SK-N-SH treated with all-trans-retinoic acid at 6 μM for 48 hours (cell line): ENCODE results near the gene CNIH2.

Source experiments
- ATAC-seq: fragments of 200-7000 bp; cut with Tn5 transposase; 3 replicates; pipeline ENCODE4 v1.9.1; 2020; ENCODE audit warnings: mild to moderate bottlenecking, moderate library complexity
- ARNTL ChIP-seq: fragments of 450-650 bp; formaldehyde crosslinking; IDR thresholded peaks from 2 replicates; pipeline ENCODE4 v1.5.0; 2020; ENCODE audit warnings: low read depth, mild to moderate bottlenecking, moderate library complexity, borderline replicate concordance
- BACH2 ChIP-seq: fragments of 250-450 bp; sonication (Bioruptor Pico); IDR thresholded peaks from 2 replicates; pipeline ENCODE4 v1.9.0; 2021; ENCODE audit warnings: mild to moderate bottlenecking, borderline replicate concordance
- CSDC2 ChIP-seq: fragments of 250-450 bp; sonication (Bioruptor Pico); IDR thresholded peaks from 2 replicates; pipeline ENCODE4 v1.5.0; 2020; ENCODE audit warnings: mild to moderate bottlenecking, moderate library complexity
- ESRRG ChIP-seq: fragments of 250-450 bp; sonication (Bioruptor Pico); IDR thresholded peaks from 2 replicates; pipeline ENCODE4 v1.6.1; 2021; ENCODE audit warnings: mild to moderate bottlenecking
- GLIS3 ChIP-seq: fragments of 250-450 bp; sonication (Bioruptor Pico); IDR thresholded peaks from 2 replicates; pipeline ENCODE4 v1.5.0; 2020; ENCODE audit warnings: mild to moderate bottlenecking, moderate library complexity
- ISL1 ChIP-seq: fragments of 250-450 bp; sonication (Bioruptor Pico); IDR thresholded peaks from 2 replicates; pipeline ENCODE4 v2.1.2; 2022; ENCODE audit warnings: mild to moderate bottlenecking, moderate library complexity
- OSR1 ChIP-seq: fragments of 250-450 bp; sonication (Bioruptor Pico); IDR thresholded peaks from 2 replicates; pipeline ENCODE4 v1.8.0; 2022; ENCODE audit warnings: moderate library complexity, mild to moderate bottlenecking, inconsistent platforms
- PPARA ChIP-seq: fragments of 250-450 bp; sonication (Bioruptor Pico); IDR thresholded peaks from 2 replicates; pipeline ENCODE4 v1.5.0; 2020; ENCODE audit warnings: mild to moderate bottlenecking, borderline replicate concordance
- RARB ChIP-seq: fragments of 250-450 bp; sonication (Bioruptor Pico); IDR thresholded peaks from 2 replicates; pipeline ENCODE4 v1.8.0; 2021; ENCODE audit warnings: mild to moderate bottlenecking, moderate library complexity
- SNAI2 ChIP-seq: fragments of 250-450 bp; sonication (Bioruptor Pico); IDR thresholded peaks from 2 replicates; pipeline ENCODE4 v1.5.0; 2020; ENCODE audit warnings: mild to moderate bottlenecking, moderate library complexity
- TCF4 ChIP-seq: fragments of 250-450 bp; sonication (Bioruptor Pico); IDR thresholded peaks from 2 replicates; pipeline ENCODE4 v1.8.0; 2021; ENCODE audit warnings: mild to moderate bottlenecking, moderate library complexity, borderline replicate concordance
- TOX ChIP-seq: fragments of 250-450 bp; sonication (Bioruptor Pico); IDR thresholded peaks from 2 replicates; pipeline ENCODE4 v1.8.0; 2021; ENCODE audit warnings: mild to moderate bottlenecking, moderate library complexity, borderline replicate concordance
- ZC3H10 ChIP-seq: fragments of 250-450 bp; sonication (Bioruptor Pico); IDR thresholded peaks from 2 replicates; pipeline ENCODE4 v1.5.1; 2021; ENCODE audit warnings: mild to moderate bottlenecking, moderate library complexity
- ZFP3 ChIP-seq: fragments of 250-450 bp; sonication (Bioruptor Pico); IDR thresholded peaks from 2 replicates; pipeline ENCODE4 v1.5.0; 2020; ENCODE audit warnings: mild to moderate bottlenecking, moderate library complexity
- ZFP30 ChIP-seq: fragments of 450-650 bp; formaldehyde crosslinking; IDR thresholded peaks from 2 replicates; pipeline ENCODE4 v1.5.0; 2022; ENCODE audit warnings: mild to moderate bottlenecking, moderate library complexity
- ZNF565 ChIP-seq: fragments of 450-650 bp; formaldehyde crosslinking; conservative IDR thresholded peaks from 2 replicates; pipeline ENCODE4 v1.5.0; 2020; ENCODE audit warnings: low read depth, mild to moderate bottlenecking, moderate library complexity
- ZNF70 ChIP-seq: fragments of 450-650 bp; formaldehyde crosslinking; IDR thresholded peaks from 2 replicates; pipeline ENCODE4 v1.5.0; 2020; ENCODE audit warnings: mild to moderate bottlenecking, moderate library complexity
- ZNF8 ChIP-seq: fragments of 450-650 bp; formaldehyde crosslinking; IDR thresholded peaks from 2 replicates; pipeline ENCODE4 v1.5.0; 2020; ENCODE audit warnings: mild to moderate bottlenecking, moderate library complexity
- TF ChIP-seq, protein P1 (sequence below): fragments of 250-450 bp; sonication (Bioruptor Pico); IDR thresholded peaks from 2 replicates; pipeline ENCODE4 v1.5.1; 2020; ENCODE audit warnings: low read depth, mild to moderate bottlenecking, moderate library complexity
- TF ChIP-seq, protein P2 (sequence below): fragments of 250-450 bp; sonication (Bioruptor Pico); IDR thresholded peaks from 2 replicates; pipeline ENCODE4 v1.5.0; 2020; ENCODE audit warnings: mild to moderate bottlenecking, moderate library complexity
- TF ChIP-seq, protein P3 (sequence below): fragments of 250-450 bp; sonication (Bioruptor Pico); IDR thresholded peaks from 2 replicates; pipeline ENCODE4 v1.8.0; 2021; ENCODE audit warnings: low read depth, mild to moderate bottlenecking, moderate library complexity, borderline replicate concordance
- TF ChIP-seq, protein P4 (sequence below): fragments of 250-450 bp; sonication (Bioruptor Pico); IDR thresholded peaks from 2 replicates; pipeline ENCODE4 v1.8.0; 2020; ENCODE audit warnings: mild to moderate bottlenecking, moderate library complexity, borderline replicate concordance
- TF ChIP-seq, protein P5 (sequence below): fragments of 250-450 bp; sonication (Bioruptor Pico); IDR thresholded peaks from 2 replicates; pipeline ENCODE4 v1.5.1; 2021; ENCODE audit warnings: mild to moderate bottlenecking, moderate library complexity

Gene CNIH2

DNA sequence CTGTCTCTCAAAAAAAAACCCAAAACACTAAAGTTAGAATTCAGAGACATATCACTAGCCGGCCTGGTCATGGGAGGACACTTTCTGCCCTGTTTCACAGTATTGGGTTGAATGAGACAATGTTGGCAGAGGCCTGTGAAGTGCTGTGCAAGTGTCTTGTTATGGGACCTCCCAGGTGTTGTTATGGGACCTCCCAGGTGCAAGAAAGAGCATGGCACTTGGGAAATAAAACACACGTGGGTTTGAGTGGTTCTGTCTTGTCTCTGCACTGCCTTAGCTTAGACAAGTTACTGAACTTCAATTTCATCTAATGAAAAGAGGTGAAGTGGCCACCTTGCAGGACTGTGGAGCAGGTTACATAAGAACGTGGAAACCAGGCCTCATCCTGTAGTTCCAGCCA is 38.5 kb upstream of the CNIH2 start:
- ATAC-seq = no peak
- TF ChIP-seq OSR1 (CRISPR knock-in tag) (no peak), ZFP30 (CRISPR knock-in tag) (no peak), PPARA (no peak), ISL1 (CRISPR knock-in tag) (no peak), ZNF565 (CRISPR knock-in tag) (no peak), CSDC2 (CRISPR knock-in tag) (no peak), SNAI2 (CRISPR knock-in tag) (no peak), TOX (no peak), ZNF8 (CRISPR knock-in tag) (no peak), RARB (CRISPR knock-in tag) (no peak), ARNTL (CRISPR knock-in tag) (no peak), ZFP3 (no peak), ZC3H10 (no peak), ESRRG (no peak), BACH2 (no peak)
- TF ChIP-seq, protein P1, sequence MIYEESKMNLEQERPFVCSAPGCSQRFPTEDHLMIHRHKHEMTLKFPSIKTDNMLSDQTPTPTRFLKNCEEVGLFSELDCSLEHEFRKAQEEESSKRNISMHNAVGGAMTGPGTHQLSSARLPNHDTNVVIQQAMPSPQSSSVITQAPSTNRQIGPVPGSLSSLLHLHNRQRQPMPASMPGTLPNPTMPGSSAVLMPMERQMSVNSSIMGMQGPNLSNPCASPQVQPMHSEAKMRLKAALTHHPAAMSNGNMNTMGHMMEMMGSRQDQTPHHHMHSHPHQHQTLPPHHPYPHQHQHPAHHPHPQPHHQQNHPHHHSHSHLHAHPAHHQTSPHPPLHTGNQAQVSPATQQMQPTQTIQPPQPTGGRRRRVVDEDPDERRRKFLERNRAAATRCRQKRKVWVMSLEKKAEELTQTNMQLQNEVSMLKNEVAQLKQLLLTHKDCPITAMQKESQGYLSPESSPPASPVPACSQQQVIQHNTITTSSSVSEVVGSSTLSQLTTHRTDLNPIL (CRISPR knock-in tag) = no peak
- TF ChIP-seq, protein P2, sequence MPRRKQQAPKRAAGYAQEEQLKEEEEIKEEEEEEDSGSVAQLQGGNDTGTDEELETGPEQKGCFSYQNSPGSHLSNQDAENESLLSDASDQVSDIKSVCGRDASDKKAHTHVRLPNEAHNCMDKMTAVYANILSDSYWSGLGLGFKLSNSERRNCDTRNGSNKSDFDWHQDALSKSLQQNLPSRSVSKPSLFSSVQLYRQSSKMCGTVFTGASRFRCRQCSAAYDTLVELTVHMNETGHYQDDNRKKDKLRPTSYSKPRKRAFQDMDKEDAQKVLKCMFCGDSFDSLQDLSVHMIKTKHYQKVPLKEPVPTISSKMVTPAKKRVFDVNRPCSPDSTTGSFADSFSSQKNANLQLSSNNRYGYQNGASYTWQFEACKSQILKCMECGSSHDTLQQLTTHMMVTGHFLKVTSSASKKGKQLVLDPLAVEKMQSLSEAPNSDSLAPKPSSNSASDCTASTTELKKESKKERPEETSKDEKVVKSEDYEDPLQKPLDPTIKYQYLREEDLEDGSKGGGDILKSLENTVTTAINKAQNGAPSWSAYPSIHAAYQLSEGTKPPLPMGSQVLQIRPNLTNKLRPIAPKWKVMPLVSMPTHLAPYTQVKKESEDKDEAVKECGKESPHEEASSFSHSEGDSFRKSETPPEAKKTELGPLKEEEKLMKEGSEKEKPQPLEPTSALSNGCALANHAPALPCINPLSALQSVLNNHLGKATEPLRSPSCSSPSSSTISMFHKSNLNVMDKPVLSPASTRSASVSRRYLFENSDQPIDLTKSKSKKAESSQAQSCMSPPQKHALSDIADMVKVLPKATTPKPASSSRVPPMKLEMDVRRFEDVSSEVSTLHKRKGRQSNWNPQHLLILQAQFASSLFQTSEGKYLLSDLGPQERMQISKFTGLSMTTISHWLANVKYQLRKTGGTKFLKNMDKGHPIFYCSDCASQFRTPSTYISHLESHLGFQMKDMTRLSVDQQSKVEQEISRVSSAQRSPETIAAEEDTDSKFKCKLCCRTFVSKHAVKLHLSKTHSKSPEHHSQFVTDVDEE (CRISPR knock-in tag) = no peak
- TF ChIP-seq, protein P3, sequence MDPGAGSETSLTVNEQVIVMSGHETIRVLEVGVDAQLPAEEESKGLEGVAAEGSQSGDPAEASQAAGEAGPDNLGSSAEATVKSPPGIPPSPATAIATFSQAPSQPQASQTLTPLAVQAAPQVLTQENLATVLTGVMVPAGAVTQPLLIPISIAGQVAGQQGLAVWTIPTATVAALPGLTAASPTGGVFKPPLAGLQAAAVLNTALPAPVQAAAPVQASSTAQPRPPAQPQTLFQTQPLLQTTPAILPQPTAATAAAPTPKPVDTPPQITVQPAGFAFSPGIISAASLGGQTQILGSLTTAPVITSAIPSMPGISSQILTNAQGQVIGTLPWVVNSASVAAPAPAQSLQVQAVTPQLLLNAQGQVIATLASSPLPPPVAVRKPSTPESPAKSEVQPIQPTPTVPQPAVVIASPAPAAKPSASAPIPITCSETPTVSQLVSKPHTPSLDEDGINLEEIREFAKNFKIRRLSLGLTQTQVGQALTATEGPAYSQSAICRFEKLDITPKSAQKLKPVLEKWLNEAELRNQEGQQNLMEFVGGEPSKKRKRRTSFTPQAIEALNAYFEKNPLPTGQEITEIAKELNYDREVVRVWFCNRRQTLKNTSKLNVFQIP (CRISPR knock-in tag) = no peak
- TF ChIP-seq, protein P4, sequence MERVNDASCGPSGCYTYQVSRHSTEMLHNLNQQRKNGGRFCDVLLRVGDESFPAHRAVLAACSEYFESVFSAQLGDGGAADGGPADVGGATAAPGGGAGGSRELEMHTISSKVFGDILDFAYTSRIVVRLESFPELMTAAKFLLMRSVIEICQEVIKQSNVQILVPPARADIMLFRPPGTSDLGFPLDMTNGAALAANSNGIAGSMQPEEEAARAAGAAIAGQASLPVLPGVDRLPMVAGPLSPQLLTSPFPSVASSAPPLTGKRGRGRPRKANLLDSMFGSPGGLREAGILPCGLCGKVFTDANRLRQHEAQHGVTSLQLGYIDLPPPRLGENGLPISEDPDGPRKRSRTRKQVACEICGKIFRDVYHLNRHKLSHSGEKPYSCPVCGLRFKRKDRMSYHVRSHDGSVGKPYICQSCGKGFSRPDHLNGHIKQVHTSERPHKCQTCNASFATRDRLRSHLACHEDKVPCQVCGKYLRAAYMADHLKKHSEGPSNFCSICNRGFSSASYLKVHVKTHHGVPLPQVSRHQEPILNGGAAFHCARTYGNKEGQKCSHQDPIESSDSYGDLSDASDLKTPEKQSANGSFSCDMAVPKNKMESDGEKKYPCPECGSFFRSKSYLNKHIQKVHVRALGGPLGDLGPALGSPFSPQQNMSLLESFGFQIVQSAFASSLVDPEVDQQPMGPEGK (CRISPR knock-in tag) = no peak
- TF ChIP-seq, protein P5, sequence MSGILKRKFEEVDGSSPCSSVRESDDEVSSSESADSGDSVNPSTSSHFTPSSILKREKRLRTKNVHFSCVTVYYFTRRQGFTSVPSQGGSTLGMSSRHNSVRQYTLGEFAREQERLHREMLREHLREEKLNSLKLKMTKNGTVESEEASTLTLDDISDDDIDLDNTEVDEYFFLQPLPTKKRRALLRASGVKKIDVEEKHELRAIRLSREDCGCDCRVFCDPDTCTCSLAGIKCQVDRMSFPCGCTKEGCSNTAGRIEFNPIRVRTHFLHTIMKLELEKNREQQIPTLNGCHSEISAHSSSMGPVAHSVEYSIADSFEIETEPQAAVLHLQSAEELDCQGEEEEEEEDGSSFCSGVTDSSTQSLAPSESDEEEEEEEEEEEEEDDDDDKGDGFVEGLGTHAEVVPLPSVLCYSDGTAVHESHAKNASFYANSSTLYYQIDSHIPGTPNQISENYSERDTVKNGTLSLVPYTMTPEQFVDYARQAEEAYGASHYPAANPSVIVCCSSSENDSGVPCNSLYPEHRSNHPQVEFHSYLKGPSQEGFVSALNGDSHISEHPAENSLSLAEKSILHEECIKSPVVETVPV (CRISPR knock-in tag) = no peak

DNA sequence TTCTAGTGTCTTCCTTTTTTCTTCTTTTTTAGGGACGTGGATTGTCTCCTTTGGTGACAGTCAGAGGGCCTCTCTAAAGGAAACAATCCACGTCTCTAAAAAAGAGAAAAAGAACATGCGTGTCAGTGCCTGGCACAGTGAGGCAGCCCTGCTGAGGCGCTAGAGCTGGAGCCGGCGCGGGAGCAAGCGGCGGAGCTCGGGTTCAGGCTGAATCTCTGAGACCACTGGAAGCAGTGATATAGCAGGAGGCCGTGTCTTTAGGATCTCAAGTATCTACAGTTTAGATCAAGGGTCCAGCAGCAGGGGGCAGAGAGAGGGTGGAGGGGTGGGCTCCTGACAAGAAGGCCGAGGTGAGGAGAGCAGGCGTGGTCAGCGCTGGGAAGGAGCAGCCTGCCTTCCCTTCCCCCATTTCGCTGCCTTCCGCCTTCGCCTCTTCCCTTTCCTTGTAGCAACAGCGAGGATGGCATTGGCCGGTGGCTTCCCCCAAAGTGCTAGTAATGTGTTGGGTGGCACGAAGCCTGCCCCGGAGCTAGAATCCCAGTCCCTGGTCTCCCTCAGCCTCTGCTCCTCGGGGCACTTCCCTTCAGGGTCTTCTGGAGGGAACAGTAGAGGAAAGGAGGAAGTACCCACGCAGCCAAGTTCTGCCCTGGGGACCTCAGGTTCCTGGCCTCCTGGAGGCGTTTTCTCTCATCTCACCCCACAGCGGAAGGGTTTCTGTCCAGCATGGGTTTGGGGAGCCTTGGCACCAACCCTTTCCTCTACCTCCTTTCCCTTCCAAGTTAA is 37.8 kb upstream of the CNIH2 start:
- TF ChIP-seq, protein P2 (CRISPR knock-in tag) = no peak
- TF ChIP-seq CSDC2 (CRISPR knock-in tag) (no peak), ZFP3 (no peak), ISL1 (CRISPR knock-in tag) (no peak), TCF4 (CRISPR knock-in tag) (no peak), ZC3H10 (no peak), OSR1 (CRISPR knock-in tag) (no peak), SNAI2 (CRISPR knock-in tag) (no peak), GLIS3 (CRISPR knock-in tag) (no peak), TOX (no peak), PPARA (no peak), ZNF70 (CRISPR knock-in tag) (no peak), RARB (CRISPR knock-in tag) (no peak), ESRRG (no peak), ARNTL (CRISPR knock-in tag) (no peak), BACH2 (no peak), ZNF565 (CRISPR knock-in tag) (no peak), ZFP30 (CRISPR knock-in tag) (no peak)
- TF ChIP-seq, protein P1 (CRISPR knock-in tag) = no peak
- no peak for ATAC-seq
